ENCODE measurements around the gene FKRP.
"Not testable (repeated sequence)": the region's sequence is repeated elsewhere in the genome, so short reads cannot be mapped to it uniquely, and the experiment has no call there.

DNA sequence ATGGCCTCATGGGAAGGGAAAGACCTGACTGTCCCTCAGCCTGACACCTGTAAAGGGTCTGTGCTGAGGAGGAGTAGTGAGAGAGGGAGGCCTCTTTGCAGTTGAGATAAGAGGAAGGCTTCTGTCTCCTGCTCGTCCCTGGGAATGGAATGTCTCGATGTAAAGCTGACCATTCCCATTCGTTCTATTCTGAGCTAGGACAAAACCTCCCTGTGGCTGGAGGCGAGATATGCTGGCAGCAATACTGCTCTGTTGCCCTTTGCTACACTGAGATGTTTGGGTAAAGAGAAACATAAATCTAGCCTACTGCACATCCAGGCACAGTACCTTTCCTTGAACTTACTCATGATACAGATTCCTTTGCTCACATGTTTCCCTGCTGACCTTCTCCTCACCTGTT lies 22.9 kb downstream of the FKRP start:
- TF ChIP-seq RARB (CRISPR knock-in tag; IDR thresholded peaks at IDR 0.05); ZNF8 (CRISPR knock-in tag; IDR thresholded peaks at IDR 0.05); ISL1 (CRISPR knock-in tag; IDR thresholded peaks at IDR 0.05); ZNF70 (CRISPR knock-in tag; IDR thresholded peaks at IDR 0.05); ARNTL (CRISPR knock-in tag; IDR thresholded peaks at IDR 0.05; ENCODE audit: borderline replicate concordance, low read depth): not testable (repeated sequence)
- TF ChIP-seq, protein P1, sequence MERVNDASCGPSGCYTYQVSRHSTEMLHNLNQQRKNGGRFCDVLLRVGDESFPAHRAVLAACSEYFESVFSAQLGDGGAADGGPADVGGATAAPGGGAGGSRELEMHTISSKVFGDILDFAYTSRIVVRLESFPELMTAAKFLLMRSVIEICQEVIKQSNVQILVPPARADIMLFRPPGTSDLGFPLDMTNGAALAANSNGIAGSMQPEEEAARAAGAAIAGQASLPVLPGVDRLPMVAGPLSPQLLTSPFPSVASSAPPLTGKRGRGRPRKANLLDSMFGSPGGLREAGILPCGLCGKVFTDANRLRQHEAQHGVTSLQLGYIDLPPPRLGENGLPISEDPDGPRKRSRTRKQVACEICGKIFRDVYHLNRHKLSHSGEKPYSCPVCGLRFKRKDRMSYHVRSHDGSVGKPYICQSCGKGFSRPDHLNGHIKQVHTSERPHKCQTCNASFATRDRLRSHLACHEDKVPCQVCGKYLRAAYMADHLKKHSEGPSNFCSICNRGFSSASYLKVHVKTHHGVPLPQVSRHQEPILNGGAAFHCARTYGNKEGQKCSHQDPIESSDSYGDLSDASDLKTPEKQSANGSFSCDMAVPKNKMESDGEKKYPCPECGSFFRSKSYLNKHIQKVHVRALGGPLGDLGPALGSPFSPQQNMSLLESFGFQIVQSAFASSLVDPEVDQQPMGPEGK (CRISPR knock-in tag; IDR thresholded peaks at IDR 0.05; ENCODE audit: borderline replicate concordance): not testable (repeated sequence)
- TF ChIP-seq, protein P2, sequence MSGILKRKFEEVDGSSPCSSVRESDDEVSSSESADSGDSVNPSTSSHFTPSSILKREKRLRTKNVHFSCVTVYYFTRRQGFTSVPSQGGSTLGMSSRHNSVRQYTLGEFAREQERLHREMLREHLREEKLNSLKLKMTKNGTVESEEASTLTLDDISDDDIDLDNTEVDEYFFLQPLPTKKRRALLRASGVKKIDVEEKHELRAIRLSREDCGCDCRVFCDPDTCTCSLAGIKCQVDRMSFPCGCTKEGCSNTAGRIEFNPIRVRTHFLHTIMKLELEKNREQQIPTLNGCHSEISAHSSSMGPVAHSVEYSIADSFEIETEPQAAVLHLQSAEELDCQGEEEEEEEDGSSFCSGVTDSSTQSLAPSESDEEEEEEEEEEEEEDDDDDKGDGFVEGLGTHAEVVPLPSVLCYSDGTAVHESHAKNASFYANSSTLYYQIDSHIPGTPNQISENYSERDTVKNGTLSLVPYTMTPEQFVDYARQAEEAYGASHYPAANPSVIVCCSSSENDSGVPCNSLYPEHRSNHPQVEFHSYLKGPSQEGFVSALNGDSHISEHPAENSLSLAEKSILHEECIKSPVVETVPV (CRISPR knock-in tag; IDR thresholded peaks at IDR 0.05): not testable (repeated sequence)
